Ishikawa (cell line): ENCODE results near the gene AOC1.

ENCODE experiments used
- CEBPB ChIP-seq: IDR thresholded peaks from 2 replicates; pipeline ENCODE4 v1.6.1; 2012
- CREB1 ChIP-seq: IDR thresholded peaks from 2 replicates; pipeline ENCODE4 v1.6.1; 2012; ENCODE audit warnings: low read depth
- EGR1 ChIP-seq: IDR thresholded peaks from 2 replicates; pipeline ENCODE4 v1.6.1; 2012
- EP300 ChIP-seq: IDR thresholded peaks from 2 replicates; pipeline ENCODE4 v1.6.1; 2012; ENCODE audit warnings: borderline replicate concordance
- FOXM1 ChIP-seq: IDR thresholded peaks from 2 replicates; pipeline ENCODE4 v1.6.1; 2012; ENCODE audit warnings: low read depth, borderline replicate concordance
- MAX ChIP-seq: IDR thresholded peaks from 2 replicates; pipeline ENCODE4 v1.6.1; 2012
- NFIC ChIP-seq: IDR thresholded peaks from 2 replicates; pipeline ENCODE4 v1.6.1; 2012
- RAD21 ChIP-seq: IDR thresholded peaks from 2 replicates; pipeline ENCODE4 v1.6.1; 2012; ENCODE audit warnings: low read depth
- REST ChIP-seq: IDR thresholded peaks from 2 replicates; pipeline ENCODE4 v1.6.1; 2012; ENCODE audit warnings: low read depth, mild to moderate bottlenecking
- TAF1 ChIP-seq: IDR thresholded peaks from 2 replicates; pipeline ENCODE4 v1.6.1; 2012; ENCODE audit warnings: low read depth, mild to moderate bottlenecking
- TCF12 ChIP-seq: IDR thresholded peaks from 2 replicates; pipeline ENCODE4 v1.6.1; 2012; ENCODE audit warnings: low read depth
- TEAD4 ChIP-seq: IDR thresholded peaks from 2 replicates; pipeline ENCODE4 v1.6.1; 2012
- USF1 ChIP-seq: IDR thresholded peaks from 2 replicates; pipeline ENCODE4 v1.6.1; 2012
- YY1 ChIP-seq: IDR thresholded peaks from 2 replicates; pipeline ENCODE4 v1.6.1; 2012; ENCODE audit warnings: low read depth
- ZBTB7A ChIP-seq: IDR thresholded peaks from 2 replicates; pipeline ENCODE4 v1.6.1; 2012; ENCODE audit warnings: low read depth

Gene AOC1

GRCh38 chr7:150828384-150828783 lies 23.9 kb upstream of the AOC1 start:
- TF ChIP-seq EGR1 (no peak), REST (no peak), TEAD4 (no peak), MAX (no peak), CEBPB (no peak), FOXM1 (no peak), RAD21 (no peak), YY1 (no peak), CREB1 (no peak), ZBTB7A (no peak), EP300 (no peak), NFIC (no peak), TCF12 (no peak), USF1 (no peak), TAF1 (no peak)

- TF ChIP-seq EP300, result no peak
- no peak for TF ChIP-seq REST
- TF ChIP-seq USF1, result no peak
- TF ChIP-seq NFIC, result no peak
- no peak for TF ChIP-seq TEAD4
- no peak for TF ChIP-seq CEBPB
- no peak for TF ChIP-seq TCF12
- TF ChIP-seq FOXM1, result no peak
- no peak for TF ChIP-seq RAD21
- TF ChIP-seq ZBTB7A, result no peak
- TF ChIP-seq EGR1, result no peak
- TF ChIP-seq TAF1, result no peak
- TF ChIP-seq YY1, result no peak
- TF ChIP-seq CREB1, result no peak
- TF ChIP-seq MAX, result no peak
Observed at GRCh38 chr7:150829426-150829825, 22.9 kb upstream of the AOC1 start.

GRCh38 chr7:150830937-150831336 lies 21.4 kb upstream of the AOC1 start:
- TF ChIP-seq TAF1 (no peak), EP300 (no peak), NFIC (no peak), CREB1 (no peak), USF1 (no peak), TEAD4 (no peak), FOXM1 (no peak), MAX (no peak), EGR1 (no peak), REST (no peak), ZBTB7A (no peak), RAD21 (no peak), YY1 (no peak), TCF12 (no peak), CEBPB (no peak)

- TF ChIP-seq CREB1, result no peak
Observed at GRCh38 chr7:150831851-150832250, 20.5 kb upstream of the AOC1 start.
